NCI-H510A (cell line): ENCODE data around the gene TMEM72.

Source experiments
- DNase-seq: peaks from one replicate; lab custom pipeline; 2025; lab: John Stamatoyannopoulos, UW

Gene TMEM72

DNA sequence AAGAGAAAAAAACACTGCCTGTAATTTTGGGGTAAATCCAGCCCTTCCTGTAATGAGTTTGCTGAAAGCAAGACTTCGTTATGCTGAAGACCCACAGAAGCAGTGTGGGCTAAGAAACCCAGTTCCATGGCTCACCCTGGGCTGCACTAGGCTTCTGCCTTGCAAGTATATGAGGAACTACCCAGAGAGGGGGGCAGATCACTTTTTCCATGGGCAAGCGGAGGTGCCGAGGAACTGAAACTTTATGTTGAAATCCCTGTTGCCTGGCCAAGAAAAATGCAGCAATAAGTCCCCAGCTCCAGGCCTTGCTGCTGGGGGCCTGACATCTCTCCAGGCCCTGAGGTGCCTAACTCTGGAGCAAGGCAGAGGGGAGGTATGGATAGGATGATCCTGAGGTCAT is 57.0 kb downstream of the TMEM72 start:
- no peak for DNase-seq

DNA sequence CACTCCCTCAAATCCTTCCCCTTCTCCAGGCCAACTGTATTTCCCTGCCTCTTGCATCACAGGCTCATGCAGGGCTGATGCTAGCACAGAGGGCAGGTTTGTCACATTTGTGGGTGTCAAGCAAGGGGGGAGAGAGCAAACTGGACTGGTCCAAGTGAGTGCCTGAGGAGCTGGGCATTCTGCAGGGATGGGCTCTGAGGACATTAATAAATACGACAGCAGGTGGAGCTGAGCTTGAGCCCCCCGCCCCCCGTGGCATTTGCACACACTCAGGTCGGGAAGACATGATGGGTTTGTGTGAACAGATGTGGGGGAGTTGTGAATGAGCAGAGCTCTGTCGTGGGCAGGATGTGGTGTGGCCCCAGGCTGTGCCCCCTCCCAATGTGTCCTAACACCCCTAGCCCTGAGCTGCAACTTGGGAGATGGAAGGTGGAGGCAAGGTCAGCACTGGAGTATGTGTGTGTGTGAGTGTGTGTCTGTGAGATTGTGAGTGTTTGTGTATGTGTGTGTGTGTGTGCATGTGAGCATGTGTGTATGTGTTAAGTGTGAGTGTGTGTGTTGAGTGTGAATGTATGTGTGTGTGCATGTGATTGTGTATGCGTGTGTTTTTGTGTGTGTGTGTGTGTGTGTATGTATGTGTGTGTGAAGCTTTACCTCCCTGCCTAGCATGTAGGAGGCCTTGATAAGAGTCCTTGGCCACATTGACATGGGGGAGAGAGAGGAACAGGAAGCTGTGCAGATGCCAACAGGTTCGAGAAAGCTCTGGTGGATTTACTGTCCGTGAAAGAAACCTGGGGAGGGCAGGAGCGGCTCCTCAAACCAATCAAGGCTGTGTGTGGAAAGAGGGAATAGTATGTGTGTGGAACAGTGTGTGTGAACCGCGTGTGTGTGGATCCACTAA is 57.6 kb downstream of the TMEM72 start:
- no peak for DNase-seq

DNA sequence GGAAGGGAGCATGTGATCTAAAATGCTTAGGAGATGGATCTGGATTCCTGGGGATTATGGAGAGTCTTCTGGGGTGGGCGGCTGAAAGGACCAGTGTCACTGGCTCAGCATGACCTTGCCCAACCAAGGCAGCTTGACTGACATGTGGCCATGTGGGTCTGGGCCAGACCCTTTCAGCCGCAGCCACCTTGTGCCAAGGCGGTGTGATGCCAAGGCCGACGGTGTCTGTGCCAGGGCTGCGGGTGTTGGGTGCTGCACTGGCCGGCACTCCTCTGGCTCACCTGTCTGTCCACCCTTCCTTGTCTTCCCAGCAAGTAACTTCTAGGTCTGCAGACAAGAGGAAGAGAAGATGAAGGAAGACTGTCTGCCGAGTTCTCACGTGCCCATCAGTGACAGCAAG is 58.7 kb downstream of the TMEM72 start:
- DNase-seq: no peak

DNA sequence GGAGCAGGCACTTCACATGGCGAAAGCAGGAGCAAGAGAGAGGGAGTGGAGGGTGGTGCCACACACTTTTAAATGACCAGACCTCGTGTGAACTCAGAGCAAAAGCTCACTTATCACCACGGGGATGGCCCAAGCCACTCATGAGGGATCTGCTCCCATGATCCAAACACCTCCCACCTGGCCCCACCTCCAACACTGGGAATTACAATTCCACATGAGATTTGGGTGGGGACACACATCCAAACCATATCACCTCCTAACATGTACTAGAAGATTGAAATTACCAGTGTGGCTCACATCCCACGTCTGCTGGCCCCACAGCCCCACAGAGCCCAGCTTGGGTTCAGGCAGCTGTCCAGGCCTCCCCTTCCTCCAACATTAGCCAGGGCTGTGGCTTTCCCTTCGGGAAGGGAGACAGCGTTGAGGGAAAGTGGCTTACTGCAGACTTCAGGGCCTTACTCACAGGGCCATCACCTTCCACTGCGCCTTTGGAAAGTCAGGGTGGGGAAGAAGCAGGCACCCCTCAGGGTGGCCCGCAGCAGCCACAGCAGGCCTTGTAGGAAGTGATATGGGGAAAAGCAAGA is 59.8 kb downstream of the TMEM72 start:
- DNase-seq: no peak

DNA sequence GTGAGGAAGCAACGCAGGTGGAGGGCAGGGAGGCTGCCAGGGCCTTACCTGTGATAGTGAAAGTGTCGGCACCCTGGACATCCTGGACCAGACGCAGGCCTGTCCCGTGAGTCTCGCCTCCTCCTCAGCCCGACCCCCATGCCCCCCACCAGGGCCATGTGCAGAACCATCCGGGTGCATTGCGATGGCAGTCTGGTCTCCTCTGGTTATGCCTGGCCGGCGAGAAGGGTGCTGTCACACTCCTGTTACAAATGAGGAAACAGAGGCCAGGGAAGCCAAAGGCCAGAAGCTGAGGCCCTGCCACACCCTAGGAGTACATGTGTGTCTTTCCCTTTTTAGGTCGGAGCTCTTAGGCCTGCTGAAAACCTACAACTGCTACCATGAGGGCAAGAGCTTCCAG is 60.3 kb downstream of the TMEM72 start:
- DNase-seq: no peak

DNA sequence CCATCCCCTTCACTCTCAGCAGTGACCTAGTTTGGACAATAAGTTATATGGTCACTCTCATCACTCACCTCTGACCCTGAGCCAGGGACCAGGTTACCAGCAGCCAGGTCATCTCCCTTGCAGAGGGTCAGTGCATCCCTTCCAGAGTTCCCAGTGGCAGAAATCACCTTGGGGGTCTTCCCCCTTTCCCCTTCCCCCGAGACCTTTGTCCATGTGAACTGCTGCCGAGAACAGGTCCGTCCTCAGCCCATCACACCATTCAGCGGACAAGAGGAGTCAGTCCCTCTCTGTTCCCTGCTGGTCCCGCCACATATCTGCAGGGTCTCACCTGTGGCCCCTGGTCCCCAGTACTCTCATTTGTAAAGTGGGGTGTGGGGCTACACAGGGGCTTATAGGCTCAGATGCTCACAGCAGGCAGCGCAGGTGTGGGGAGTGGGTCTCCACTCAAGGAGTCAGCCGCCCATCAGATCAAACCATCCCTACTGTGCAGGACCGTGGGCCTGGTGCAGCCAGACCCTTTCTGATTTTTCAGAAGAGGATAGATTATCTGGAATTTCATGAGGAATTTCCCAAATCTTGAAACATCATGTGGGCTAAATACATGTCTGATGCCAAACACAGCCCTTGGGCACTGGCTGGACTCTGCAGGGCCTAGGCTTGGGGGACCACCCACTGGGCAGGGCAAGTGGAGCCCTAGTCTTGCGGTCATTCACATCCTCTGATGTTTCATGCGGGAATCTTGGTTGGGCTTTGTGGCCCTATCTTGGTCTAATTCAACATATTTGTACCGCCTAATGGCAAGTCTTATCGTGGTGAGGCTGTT is 61.0 kb downstream of the TMEM72 start:
- no peak for DNase-seq

DNA sequence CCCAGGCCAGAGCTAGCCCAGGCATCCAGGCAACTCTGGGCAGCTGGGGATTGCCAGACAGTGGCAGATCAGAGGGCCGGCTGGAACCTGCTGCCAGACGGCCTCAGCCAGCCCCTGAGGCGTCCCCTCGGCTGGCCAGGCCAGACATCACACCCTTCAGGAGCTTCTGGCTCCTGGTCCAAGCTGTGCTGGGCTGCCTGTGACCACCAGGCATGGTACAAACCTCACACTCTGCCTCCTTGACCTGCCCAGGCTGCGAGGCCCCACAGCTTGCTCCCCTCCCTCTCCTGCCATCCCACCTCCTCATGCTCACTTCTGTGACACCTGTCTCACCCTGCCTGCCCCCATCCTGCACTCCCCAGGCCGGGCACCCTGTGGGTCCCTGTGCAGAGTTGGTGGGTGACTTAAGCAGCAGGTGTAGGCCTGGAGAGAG is 61.8 kb downstream of the TMEM72 start:
- DNase-seq: no peak

DNA sequence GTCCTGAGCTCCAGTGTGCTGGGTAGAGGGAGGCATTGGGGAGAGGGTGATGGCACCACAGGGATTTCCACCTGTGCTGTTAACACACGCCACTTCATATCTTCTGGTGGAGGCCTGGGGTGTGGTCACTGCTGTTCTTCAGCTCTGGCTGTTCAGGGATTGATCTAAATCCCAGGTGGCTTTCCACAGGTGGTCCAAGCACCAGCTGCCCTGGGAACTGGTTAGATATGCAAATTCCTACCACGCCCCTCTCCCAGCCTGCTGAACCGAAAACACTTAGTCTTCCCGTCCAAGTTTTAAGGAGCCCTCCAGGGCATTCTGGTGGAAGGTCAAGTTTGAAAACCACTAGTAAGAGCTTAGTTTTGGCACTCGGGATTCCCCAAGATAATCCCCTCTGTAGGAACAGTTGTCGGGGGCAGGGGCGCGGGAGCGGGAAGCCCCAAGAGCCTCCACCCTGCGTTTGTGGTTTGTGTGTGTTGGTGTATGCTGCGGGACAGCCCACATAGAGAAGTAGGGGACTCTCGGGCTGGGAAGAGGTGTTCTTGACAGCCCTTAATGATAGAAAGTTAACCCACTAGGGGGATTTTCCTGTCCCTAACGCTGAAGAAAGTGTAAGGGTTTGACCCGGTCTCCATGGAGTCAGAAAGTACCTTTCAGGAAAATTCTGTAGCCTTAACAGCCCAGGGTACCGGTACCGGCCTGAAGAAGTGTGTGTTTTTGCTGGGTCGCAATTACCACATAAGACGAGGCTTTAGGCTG is 62.4 kb downstream of the TMEM72 start:
- DNase-seq: no peak

DNA sequence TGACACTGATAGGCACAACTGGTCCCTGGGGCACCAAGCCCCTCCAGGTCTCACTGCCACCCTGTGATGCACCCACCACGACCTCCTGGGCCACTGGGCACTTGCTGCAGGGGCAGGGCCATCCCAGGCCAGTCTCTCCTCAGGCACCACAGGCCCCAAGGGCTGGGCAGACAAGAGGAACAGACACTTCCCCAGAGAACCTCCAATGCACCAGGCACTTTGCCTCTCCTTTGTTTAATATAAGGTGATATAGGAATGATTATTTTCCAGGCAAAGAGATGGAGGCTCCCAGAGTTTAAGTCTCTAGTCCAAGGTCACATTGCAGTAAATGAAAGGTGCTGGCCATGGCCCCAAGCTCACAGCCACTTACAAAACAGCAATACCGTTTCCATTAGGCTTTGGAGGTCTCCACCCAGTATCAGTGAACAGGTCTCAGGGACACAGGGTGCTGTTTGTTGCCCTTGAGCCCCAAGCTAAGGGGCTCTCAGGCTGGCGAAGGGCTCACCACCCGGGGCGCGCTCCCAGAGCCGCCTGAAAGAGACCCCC is 63.0 kb downstream of the TMEM72 start:
- DNase-seq: no peak

DNA sequence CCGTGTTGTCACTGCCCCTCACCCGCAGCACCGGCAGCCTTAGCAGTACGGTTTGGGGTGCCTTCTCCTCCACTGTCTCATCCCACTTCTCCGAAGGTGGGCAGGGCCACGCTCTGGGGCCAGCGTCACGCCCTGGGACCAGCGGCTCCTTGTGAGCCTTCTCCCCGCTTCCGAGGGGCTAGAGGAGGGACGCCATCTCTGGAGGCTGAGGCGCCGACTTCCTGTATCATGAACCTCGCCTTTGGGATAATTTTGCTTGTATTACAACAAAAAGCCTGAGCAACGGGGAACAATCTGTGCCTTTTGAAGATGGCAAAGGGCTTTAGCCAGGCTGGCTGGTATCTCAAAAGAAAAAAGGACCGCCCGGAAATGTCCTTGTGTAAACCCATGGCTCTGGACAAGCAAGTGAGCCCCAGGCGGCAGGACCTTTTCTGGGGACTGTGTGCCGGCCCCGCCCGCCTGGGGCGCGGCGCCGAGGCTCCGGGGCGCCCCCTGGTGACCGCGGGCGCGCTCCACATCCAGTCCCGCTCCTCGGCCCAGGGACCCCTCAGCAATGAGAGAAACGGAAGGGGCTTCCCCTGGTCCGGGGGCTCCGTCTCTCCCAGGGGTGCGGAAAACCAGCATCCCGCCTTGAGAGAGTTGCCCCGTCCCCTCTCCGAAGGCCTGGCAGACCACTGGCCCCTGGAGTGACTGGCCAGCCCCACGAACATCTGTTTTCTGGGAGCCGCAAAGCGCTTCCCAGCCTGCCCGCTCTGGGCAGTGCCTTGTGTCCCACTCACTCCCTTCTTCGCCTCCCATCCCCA is 63.7 kb downstream of the TMEM72 start:
- DNase-seq: no peak

DNA sequence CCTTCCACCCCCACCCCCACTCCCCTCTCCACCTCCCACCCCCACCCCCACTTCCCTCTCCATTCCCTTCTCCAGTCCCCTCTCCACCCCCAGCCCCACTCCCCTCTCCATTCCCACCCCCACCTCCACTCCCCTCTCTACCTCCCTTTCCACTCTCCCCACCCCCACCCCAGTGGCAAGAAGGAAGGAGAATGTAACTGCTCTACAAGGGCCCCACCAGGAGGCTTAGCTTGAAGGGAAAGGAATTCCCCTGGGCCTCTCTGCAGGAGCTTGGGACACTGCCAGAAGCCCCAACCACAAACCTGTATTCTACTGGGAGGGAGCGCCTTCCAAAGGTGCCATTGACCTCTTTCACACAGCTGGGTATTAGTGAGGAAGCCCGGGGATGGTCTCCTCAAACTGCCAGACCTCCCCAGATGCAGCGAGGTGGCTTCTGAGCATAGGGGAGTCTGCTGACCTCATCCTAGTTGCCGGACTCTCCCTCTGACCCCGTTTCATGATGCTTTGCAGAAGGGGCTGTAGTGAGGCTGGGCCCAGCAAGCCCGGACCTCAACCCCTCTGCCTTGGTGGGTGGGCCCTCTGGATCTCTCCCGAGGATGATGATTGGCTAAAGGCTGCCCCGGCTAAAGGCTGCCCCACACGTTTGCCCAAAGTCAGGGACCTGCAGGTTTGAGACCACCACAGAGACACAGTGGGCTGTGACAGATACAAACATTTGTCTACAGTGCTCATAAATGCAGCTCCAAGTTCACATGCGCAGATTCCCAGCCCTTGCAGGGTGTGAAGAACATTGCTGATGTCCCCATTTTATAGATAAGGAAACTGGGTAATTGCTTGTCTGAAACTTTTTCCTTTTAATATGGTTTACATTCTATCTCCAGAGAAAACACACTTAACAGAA is 64.5 kb downstream of the TMEM72 start:
- DNase-seq: no peak

DNA sequence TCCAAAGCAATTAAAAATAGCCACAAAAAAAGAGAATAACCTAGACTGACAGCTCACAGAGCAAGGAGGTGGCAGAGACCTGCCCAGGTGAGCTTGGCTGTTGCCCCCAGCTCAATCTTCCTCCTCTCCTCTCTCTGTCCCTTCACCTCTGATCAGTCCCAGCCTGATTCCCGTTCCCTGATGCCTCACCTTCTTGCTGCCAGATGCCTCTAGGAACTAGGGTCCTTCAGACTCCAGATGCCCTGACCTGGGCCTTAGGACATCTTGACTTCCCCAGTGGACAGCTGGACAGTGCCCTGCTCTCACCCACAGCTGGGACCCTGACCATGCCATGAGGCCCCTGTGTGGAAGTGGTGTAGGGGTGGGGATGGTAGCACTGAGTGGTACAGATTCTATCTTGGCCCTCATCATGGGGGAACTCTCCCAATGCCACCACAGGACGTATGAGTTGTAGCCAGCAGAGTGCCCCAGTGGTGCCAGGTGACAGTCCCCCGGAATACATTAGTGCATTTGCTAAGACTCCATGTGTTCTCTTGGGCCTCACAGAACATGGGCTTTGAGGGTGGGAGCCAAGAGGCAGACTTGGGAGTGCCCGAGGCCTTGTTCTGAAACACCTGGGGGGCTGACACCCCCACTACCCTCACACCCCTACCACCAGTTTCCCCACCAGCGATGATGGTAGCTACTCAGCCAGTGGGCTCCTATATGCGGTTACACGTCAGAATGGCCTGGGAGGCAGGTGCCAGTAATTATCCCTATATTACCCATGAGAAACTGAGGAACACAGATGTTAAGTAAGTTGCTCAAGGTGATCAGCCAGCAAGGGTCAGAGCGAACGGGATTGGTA is 65.4 kb downstream of the TMEM72 start:
- DNase-seq: no peak

DNA sequence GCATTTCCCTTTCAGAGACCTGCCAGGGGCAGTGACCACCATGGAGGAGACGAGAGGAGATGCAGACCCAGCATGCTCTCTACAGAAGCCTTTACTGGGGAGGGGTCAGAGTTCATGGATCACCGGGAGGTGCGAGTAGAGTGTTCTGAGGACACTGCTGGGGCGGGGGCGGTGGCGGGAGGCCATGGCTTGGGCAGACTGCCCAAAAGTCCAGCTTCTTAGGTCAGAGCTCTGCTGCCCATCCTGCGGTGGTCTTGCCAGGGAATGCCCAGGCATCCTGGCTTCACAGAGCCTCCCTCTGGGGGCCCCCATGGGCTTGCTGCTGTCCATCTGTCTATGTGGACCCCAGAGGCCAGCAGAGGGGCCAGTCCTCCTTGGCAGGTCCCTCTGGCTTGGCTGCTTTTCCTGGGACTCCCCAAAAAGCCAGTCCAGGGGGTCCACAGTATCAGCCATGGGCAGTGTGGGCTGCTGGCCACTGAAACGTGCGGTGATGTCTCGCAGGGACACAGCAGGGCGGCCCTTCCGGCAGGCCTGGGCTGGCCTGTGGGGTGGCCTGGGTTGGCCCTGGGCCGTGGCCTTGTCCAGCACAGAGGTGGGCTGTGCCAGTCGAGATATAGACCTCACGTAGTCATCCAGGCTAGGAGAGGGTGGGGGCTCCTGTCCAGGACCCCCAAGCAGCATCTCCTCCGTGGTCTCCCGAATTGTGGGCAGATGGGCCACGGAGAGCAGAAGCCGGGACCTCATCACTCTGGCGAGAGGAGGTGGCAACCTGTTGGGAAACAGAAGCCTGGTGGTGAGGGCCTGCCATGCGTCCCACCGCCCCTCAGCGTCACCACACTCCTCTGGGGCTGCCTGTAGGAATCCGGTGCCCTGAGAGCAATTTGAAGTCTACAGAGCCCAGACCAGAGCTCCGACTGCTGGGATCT is 66.4 kb downstream of the TMEM72 start:
- DNase-seq: no peak

DNA sequence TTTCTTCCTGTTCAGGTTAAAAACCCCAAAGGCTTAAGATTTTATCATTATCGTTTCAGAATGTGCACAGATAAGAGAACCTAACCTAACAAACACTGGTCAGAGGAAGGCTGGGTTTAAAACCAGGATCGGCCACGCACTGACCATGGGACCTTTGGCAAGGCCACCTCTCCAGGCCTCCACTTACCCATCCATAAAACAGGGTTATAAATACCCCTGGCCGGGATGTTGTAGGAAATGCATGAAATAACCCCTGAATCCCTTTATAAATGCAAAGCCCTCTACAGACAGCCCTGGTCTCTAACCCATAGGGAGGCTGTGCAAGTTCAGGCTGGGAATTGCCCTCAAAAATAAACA is 67.1 kb downstream of the TMEM72 start:
- no peak for DNase-seq

DNA sequence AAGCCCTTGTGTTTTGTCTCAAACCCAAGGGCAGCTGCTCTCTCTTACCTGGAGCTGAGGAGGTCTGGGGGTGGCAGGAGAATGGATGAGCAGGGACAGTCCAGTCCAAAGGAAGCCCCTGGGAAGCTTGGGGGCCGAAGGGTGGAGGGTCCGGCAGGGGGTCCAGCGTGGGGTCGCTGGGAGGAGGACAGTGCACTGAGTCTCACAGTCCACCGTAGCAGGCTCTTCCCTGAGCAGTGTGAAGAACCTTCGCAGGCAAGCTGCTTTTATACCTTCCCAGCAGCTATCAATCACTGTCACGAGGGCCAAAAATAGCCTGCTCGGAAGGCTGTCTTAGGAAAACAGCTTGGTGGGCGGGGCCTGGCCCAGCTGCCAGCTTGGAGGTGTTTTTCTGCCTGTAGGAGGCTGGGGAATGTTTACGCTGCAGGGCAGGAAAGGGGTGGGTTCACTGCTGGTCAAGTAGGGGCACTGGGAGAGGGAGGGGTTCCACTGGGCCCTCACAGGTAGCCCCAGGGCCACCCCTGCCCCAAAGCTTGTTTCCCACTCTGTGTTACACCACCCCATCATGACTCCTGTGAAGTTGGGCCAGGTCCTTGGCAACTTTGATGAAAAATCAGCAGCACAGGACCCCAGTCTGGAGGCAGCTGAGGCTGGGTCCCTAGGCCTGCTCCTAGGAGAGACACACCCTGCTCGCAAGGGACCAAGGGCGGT is 67.6 kb downstream of the TMEM72 start, which contains the start of gene DEPP1:
Gene DEPP1, minus strand, starts transcription at position 240 of the 711 bp plus-strand sequence. CDS start 779 bp downstream, outside the sequence.
- DNase-seq: peak; percentile 82

DNA sequence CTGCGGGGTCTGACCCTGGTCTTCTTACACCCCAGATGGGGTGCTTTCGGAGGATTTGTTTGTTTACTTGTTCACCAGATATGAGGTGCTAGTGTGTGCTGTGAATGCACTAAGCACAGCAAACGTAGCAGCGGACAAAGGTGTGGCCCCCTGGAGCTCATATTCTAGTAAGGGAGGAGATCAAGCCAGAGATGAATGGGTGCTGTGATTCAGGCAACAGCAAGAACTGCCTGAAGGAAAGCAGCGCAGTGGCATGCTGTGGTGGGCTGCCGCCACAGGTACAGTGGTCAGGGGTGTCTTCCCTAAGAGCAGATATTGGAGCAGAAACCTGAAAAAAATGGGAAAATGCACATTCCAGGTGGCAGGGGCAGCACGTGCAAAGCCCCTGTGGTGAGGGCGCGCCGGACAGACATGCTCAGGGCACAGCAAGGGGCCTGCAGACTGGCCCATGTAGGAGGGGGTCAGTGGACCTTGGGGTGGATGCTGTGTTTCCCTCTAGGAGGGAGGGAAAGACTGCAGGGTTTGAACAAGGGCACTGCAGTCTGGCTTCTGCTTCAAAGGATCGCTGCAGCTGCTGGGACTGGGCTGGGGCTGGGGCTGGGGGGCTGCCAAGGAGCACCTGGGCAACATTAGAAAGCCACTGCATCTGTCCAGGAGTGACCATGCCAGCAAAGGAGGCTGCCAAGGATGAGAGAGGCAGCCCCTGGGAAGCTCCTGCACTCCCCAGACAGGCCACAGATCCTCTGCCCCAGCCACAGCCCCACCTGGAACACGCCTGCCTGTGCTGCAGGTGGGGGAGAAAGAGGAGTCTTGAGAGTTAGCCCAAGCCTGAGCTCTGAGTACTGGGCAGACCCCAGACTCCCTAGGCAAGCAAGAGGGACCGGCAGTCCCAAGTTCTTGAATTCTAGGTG is 68.4 kb downstream of the TMEM72 start:
- no peak for DNase-seq
